Fibroblast of lung (primary cell): Measurements from ENCODE around the gene PRKAG1. TPM values are rescaled to one million over a fixed set of nuclear protein-coding genes. Genes with fewer than 3 reads are reported as not detected.

Source experiments
- DNase-seq, 2 donors: peaks; one replicate each; pipeline versions ENCODE4 v3.0.0 to v3.0.0-alpha.2; 2010; ENCODE audit warnings: low read depth in 2 of 2
- H2AFZ ChIP-seq: 2 replicates; pipeline ENCODE4 v1.5.1; 2012; ENCODE audit warnings: low read length, control low read depth, inconsistent platforms
- H3K27ac ChIP-seq: 2 replicates; pipeline ENCODE4 v1.5.1; 2011; ENCODE audit warnings: low read length, control low read depth; ENCODE audit not compliant: insufficient read depth
- H3K27me3 ChIP-seq: 2 replicates; pipeline ENCODE4 v1.5.1; 2011; ENCODE audit warnings: mild to moderate bottlenecking, low read length; ENCODE audit not compliant: control insufficient read depth, insufficient read depth
- H3K36me3 ChIP-seq: 2 replicates; pipeline ENCODE4 v1.5.1; 2011; ENCODE audit warnings: low read length; ENCODE audit not compliant: control insufficient read depth, insufficient read depth
- H3K4me1 ChIP-seq: 2 replicates; pipeline ENCODE4 v1.5.1; 2011; ENCODE audit warnings: low read length; ENCODE audit not compliant: control insufficient read depth, insufficient read depth; ENCODE audit errors: extremely low read depth
- H3K4me2 ChIP-seq: 2 replicates; pipeline ENCODE4 v1.5.1; 2011; ENCODE audit warnings: low read length, control low read depth; ENCODE audit not compliant: insufficient read depth; ENCODE audit errors: extremely low read depth
- H3K4me3 ChIP-seq, 4 experiments: fragments of 200-600 bp in 1 of 4; sonication (generic) in 1 of 4; replicated peaks in 1 of 4; 2 replicates each; pipeline ENCODE4 v1.5.1; 2011 to 2016; ENCODE audit warnings: low read length in 4 of 4, low read depth in 3 of 4, mild to moderate bottlenecking in 3 of 4, control low read depth in 2 of 4, inconsistent platforms in 1 of 4, mixed read lengths in 1 of 4; ENCODE audit not compliant: insufficient read depth in 1 of 4; ENCODE audit errors: control extremely low read depth in 1 of 4
- H3K79me2 ChIP-seq: 2 replicates; pipeline ENCODE4 v1.5.1; 2012; ENCODE audit warnings: mild to moderate bottlenecking, low read length, inconsistent platforms; ENCODE audit not compliant: control insufficient read depth, insufficient read depth
- H3K9ac ChIP-seq: 2 replicates; pipeline ENCODE4 v1.5.1; 2011; ENCODE audit warnings: mild to moderate bottlenecking, low read length, control low read depth; ENCODE audit not compliant: insufficient read depth
- H3K9me3 ChIP-seq: 2 replicates; pipeline ENCODE4 v1.5.1; 2012; ENCODE audit warnings: low read depth, low read length; ENCODE audit not compliant: control insufficient read depth, insufficient read depth
- H4K20me1 ChIP-seq: 2 replicates; pipeline ENCODE4 v1.5.1; 2011; ENCODE audit warnings: low read length; ENCODE audit not compliant: control insufficient read depth, insufficient read depth; ENCODE audit errors: extremely low read depth
- CTCF ChIP-seq, 2 donors: IDR thresholded peaks in 1 of 2; conservative IDR thresholded peaks in 1 of 2; 1 replicate in 1 of 2; 2 replicates in 1 of 2; pipeline ENCODE4 v1.5.1; 2011 to 2012; ENCODE audit warnings: low read length in 2 of 2, control low read depth in 1 of 2, inconsistent platforms in 1 of 2, low read depth in 1 of 2, mild to moderate bottlenecking in 1 of 2
- EZH2 ChIP-seq: IDR thresholded peaks from 2 replicates; pipeline ENCODE4 v1.5.1; 2012; ENCODE audit warnings: low read length, control low read depth, mild to moderate bottlenecking; ENCODE audit errors: missing control alignments
- polyA plus RNA-seq, 2 donors: library from polyadenylated mRNA; depleted of rRNA in 1 of 2; stranded (reverse) in 1 of 2; unstranded in 1 of 2; fragments of >200 nt; gene quantifications; 2 replicates each; pipeline ENCODE4 v1.2.1, GENCODE V29; 2011 to 2012; ENCODE audit warnings: missing spikeins in 1 of 2
- total RNA-seq: library from RNA; depleted of rRNA; stranded (reverse); fragments of >200 nt; gene quantifications from 2 replicates; pipeline ENCODE4 v1.2.1, GENCODE V29; 2014

Gene PRKAG1
- total and polyA plus RNA-seq, 2 donors (not counting 1 experiment from before 2014, with no cell fraction given): 76.5 to 110 TPM

GRCh38 chr12:49033611-49034285 lies 15.2 kb upstream of the PRKAG1 start:
- no peaks in the 10 kb centered on the region for H3K79me2 ChIP-seq
- H2AFZ ChIP-seq: no peak overlapping the region
- H3K4me1 ChIP-seq: no peaks in the 10 kb centered on the region
- DNase-seq: peak in 1 of 2 donors; percentile 16
- peaks cover 36% of the 10 kb centered on the region for H3K36me3 ChIP-seq
- H4K20me1 ChIP-seq: no peaks in the 10 kb centered on the region
- H3K27me3 ChIP-seq: no peaks in the 10 kb centered on the region
- no peak overlapping the region for H3K4me3 ChIP-seq
- no peaks in the 10 kb centered on the region for H3K9me3 ChIP-seq
- no peak overlapping the region for H3K27ac ChIP-seq
- no peak for TF ChIP-seq EZH2
- H3K4me2 ChIP-seq: no peak overlapping the region
- H3K9ac ChIP-seq: no peak overlapping the region

- no peak for TF ChIP-seq EZH2
- TF ChIP-seq CTCF (conservative IDR thresholded peaks at IDR 0.05 in 1 of 2, IDR thresholded peaks at IDR 0.05 in 1 of 2; ENCODE audit: low read depth in 1 of 2, low read length in 2 of 2): no peak
- Histone ChIP-seq H3K79me2 (no peaks in the 10 kb centered on the region), H3K27ac (no peak overlapping the region), H4K20me1 (no peaks in the 10 kb centered on the region), H3K9me3 (no peaks in the 10 kb centered on the region), H2AFZ (no peak overlapping the region), H3K4me1 (no peaks in the 10 kb centered on the region), H3K4me2 (no peak overlapping the region), H3K9ac (no peak overlapping the region), H3K4me3 (no peak overlapping the region), H3K36me3 (peaks cover 37% of the 10 kb centered on the region), H3K27me3 (no peaks in the 10 kb centered on the region)
- no peak for DNase-seq
These were observed 14.3 kb upstream of the PRKAG1 start for GRCh38 chr12:49032679-49033447.

GRCh38 chr12:49032276-49032675 lies 13.7 kb upstream of the PRKAG1 start:
- Histone ChIP-seq H3K27ac (no peak overlapping the region), H3K9ac (no peak overlapping the region), H2AFZ (no peak overlapping the region), H3K27me3 (no peaks in the 10 kb centered on the region), H3K4me2 (no peak overlapping the region), H3K4me1 (no peaks in the 10 kb centered on the region), H4K20me1 (no peaks in the 10 kb centered on the region), H3K79me2 (no peaks in the 10 kb centered on the region), H3K9me3 (no peaks in the 10 kb centered on the region), H3K4me3 (no peak overlapping the region), H3K36me3 (peaks cover 35% of the 10 kb centered on the region)
- no peak for DNase-seq
- TF ChIP-seq CTCF (conservative IDR thresholded peaks at IDR 0.05 in 1 of 2, IDR thresholded peaks at IDR 0.05 in 1 of 2; ENCODE audit: low read depth in 1 of 2, low read length in 2 of 2): no peak
- no peak for TF ChIP-seq EZH2
